DOHH2 (cell line): ENCODE data around the gene NEMP1.
"Not testable (repeated sequence)": the region's sequence is repeated elsewhere in the genome, so short reads cannot be mapped to it uniquely, and the experiment has no call there.

Experiments
- H3F3A ChIP-seq: fragments of 200-600 bp; sonication (generic), shearing (Covaris generic); 2 replicates; pipeline ENCODE4 v1.6.0; 2016; ENCODE audit warnings: antibody characterized with exemption, mild to moderate bottlenecking; ENCODE audit not compliant: control insufficient read depth, insufficient read depth
- H3K27ac ChIP-seq: fragments of 200-600 bp; sonication (generic); 2 replicates; pipeline ENCODE4 v1.5.1; 2014; ENCODE audit warnings: low read depth, mild to moderate bottlenecking, low read length, moderate library complexity
- H3K27me3 ChIP-seq: fragments of 200-600 bp; sonication (generic); 2 replicates; pipeline ENCODE4 v1.6.1; 2014; ENCODE audit warnings: mild to moderate bottlenecking, low read length, mixed read lengths; ENCODE audit not compliant: control insufficient read depth
- H3K36me3 ChIP-seq: fragments of 200-600 bp; sonication (generic); 2 replicates; pipeline ENCODE4 v1.6.1; 2014; ENCODE audit warnings: mild to moderate bottlenecking, low read length, moderate library complexity, mixed read lengths; ENCODE audit not compliant: control insufficient read depth
- H3K4me1 ChIP-seq: fragments of 200-600 bp; sonication (generic); 2 replicates; pipeline ENCODE4 v1.6.1; 2014; ENCODE audit warnings: mild to moderate bottlenecking, low read length, mixed read lengths; ENCODE audit not compliant: control insufficient read depth
- H3K4me2 ChIP-seq: fragments of 200-600 bp; sonication (generic); 2 replicates; pipeline ENCODE4 v1.6.0; 2014; ENCODE audit warnings: mild to moderate bottlenecking, low read length, moderate library complexity
- H3K4me3 ChIP-seq: fragments of 200-600 bp; sonication (generic); 2 replicates; pipeline ENCODE4 v1.5.1; 2014; ENCODE audit warnings: mild to moderate bottlenecking, low read length, mixed read lengths
- H3K79me2 ChIP-seq: fragments of 200-600 bp; sonication (generic); 2 replicates; pipeline ENCODE4 v1.6.1; 2014; ENCODE audit warnings: mild to moderate bottlenecking, low read length, mixed read lengths; ENCODE audit not compliant: control insufficient read depth
- H3K9me2 ChIP-seq: fragments of 200-600 bp; sonication (generic); replicated peaks from 2 replicates; pipeline ENCODE4 v1.6.1; 2014; ENCODE audit warnings: mild to moderate bottlenecking, low read length, mixed read lengths; ENCODE audit not compliant: control insufficient read depth
- H3K9me3 ChIP-seq: fragments of 200-600 bp; sonication (generic); 2 replicates; pipeline ENCODE4 v1.6.1; 2014; ENCODE audit warnings: antibody characterized with exemption, low read length, mixed read lengths; ENCODE audit not compliant: control insufficient read depth, insufficient read depth
- H4K20me1 ChIP-seq: fragments of 200-600 bp; sonication (generic); 2 replicates; pipeline ENCODE4 v1.6.0; 2014; ENCODE audit warnings: low read depth, mild to moderate bottlenecking, antibody characterized with exemption, low read length, moderate library complexity; ENCODE audit not compliant: control insufficient read depth, insufficient read depth
- CTCF ChIP-seq: fragments of 200-600 bp; sonication (generic); IDR thresholded peaks from one replicate; pipeline ENCODE4 v1.5.1; 2014; ENCODE audit warnings: antibody characterized with exemption, mild to moderate bottlenecking, low read depth, low read length; ENCODE audit not compliant: poor library complexity, severe bottlenecking
- EZH2phosphoT487 ChIP-seq: fragments of 200-600 bp; sonication (generic); IDR thresholded peaks from 2 replicates; pipeline ENCODE4 v1.6.1; 2017; ENCODE audit warnings: borderline replicate concordance, mild to moderate bottlenecking, antibody characterized with exemption, low read length, moderate library complexity, mixed read lengths

Gene NEMP1

GRCh38 chr12:57055824-57056223 is 22.8 kb downstream of the NEMP1 start:
- H3K36me3 ChIP-seq = peaks cover 57% of the 10 kb centered on the region

GRCh38 chr12:57053901-57054300 is 24.7 kb downstream of the NEMP1 start:
- H3K79me2 ChIP-seq, H3K27ac ChIP-seq, H4K20me1 ChIP-seq, H3K4me1 ChIP-seq, H3K9me2 ChIP-seq, H3K27me3 ChIP-seq, H3K4me3 ChIP-seq, H3K9me3 ChIP-seq, H3K4me2 ChIP-seq: not testable (repeated sequence)
- Histone ChIP-seq H3K36me3 (peaks cover 38% of the 10 kb centered on the region), H3F3A (peaks cover 14% of the 10 kb centered on the region)

More at GRCh38 chr12:57055824-57056223, 22.8 kb downstream of the NEMP1 start:
- Histone ChIP-seq H3K4me1 (peaks cover 29% of the 10 kb centered on the region), H3F3A (peaks cover 14% of the 10 kb centered on the region), H3K4me3 (no peak overlapping the region), H3K27me3 (no peaks in the 10 kb centered on the region), H3K9me3 (no peaks in the 10 kb centered on the region), H4K20me1 (0 out of 2 replicates have a peak, but pooled peaks cover 5% of the 10 kb centered on the region), H3K27ac (no peak overlapping the region), H3K4me2 (no peak overlapping the region), H3K9me2 (no peaks in the 10 kb centered on the region), H3K79me2 (no peaks in the 10 kb centered on the region)
- TF ChIP-seq EZH2phosphoT487 = no peak
- TF ChIP-seq CTCF = no peak

GRCh38 chr12:57053146-57053545 is 25.4 kb downstream of the NEMP1 start:
- H3K36me3 ChIP-seq = peaks cover 30% of the 10 kb centered on the region
- not testable (repeated sequence) for H3K27me3 ChIP-seq

GRCh38 chr12:57051011-57051410 is 27.6 kb downstream of the NEMP1 start:
- H3K4me2 ChIP-seq = no peak overlapping the region
- H3K9me2 ChIP-seq = no peaks in the 10 kb centered on the region
- no peaks in the 10 kb centered on the region for H3K9me3 ChIP-seq
- 0 out of 2 replicates have a peak, but pooled peaks cover 8% of the 10 kb centered on the region for H3F3A ChIP-seq
- peaks cover 10% of the 10 kb centered on the region for H3K4me1 ChIP-seq
- no peak overlapping the region for H3K4me3 ChIP-seq
- TF ChIP-seq EZH2phosphoT487 (no peak), CTCF (no peak)
- no peaks in the 10 kb centered on the region for H4K20me1 ChIP-seq
- H3K27me3 ChIP-seq = peaks cover 18% of the 10 kb centered on the region
- no peak overlapping the region for H3K27ac ChIP-seq
- peaks cover 9% of the 10 kb centered on the region for H3K36me3 ChIP-seq
- no peaks in the 10 kb centered on the region for H3K79me2 ChIP-seq

More at GRCh38 chr12:57053146-57053545, 25.4 kb downstream of the NEMP1 start:
- H3F3A ChIP-seq = peaks cover 11% of the 10 kb centered on the region
- not testable (repeated sequence) for H3K27ac ChIP-seq, H3K79me2 ChIP-seq, H3K4me2 ChIP-seq, H3K9me3 ChIP-seq, H3K9me2 ChIP-seq, H4K20me1 ChIP-seq, H3K4me1 ChIP-seq, H3K4me3 ChIP-seq
